HepG2 (cell line): ENCODE measurements around the gene FXYD4. TPM values are rescaled to one million over a fixed set of nuclear protein-coding genes. Genes with fewer than 3 reads are reported as not detected.

Experiments used
- CERS6 ChIP-seq: sonication (generic); formaldehyde crosslinking; IDR thresholded peaks from 2 replicates; pipeline ENCODE4 v1.5.0; 2020; ENCODE audit warnings: missing genetic modification reagents
- CREB3 ChIP-seq: sonication (generic); formaldehyde crosslinking; IDR thresholded peaks from 2 replicates; pipeline ENCODE4 v1.5.0; 2020; ENCODE audit warnings: missing genetic modification reagents
- DNMT1 ChIP-seq: sonication (generic); formaldehyde crosslinking; IDR thresholded peaks from 2 replicates; pipeline ENCODE4 v1.5.1; 2020; ENCODE audit warnings: mild to moderate bottlenecking, missing genetic modification reagents
- E2F2 ChIP-seq: sonication (generic); formaldehyde crosslinking; IDR thresholded peaks from 2 replicates; pipeline ENCODE4 v1.4.0; 2020; ENCODE audit warnings: missing genetic modification reagents, borderline replicate concordance
- FOXP1 ChIP-seq, 2 experiments: fragments of 450-650 bp in 1 of 2; IDR thresholded peaks; 2 replicates each; pipeline ENCODE4 v1.6.1; 2017 to 2018; ENCODE audit warnings: antibody characterized with exemption in 1 of 2
- MED1 ChIP-seq: sonication (generic); formaldehyde crosslinking; IDR thresholded peaks from 2 replicates; pipeline ENCODE4 v1.4.0; 2020; ENCODE audit warnings: missing genetic modification reagents
- MYNN ChIP-seq: sonication (generic); formaldehyde crosslinking; IDR thresholded peaks from 2 replicates; pipeline ENCODE4 v1.4.0; 2020; ENCODE audit warnings: mild to moderate bottlenecking, low read depth, missing genetic modification reagents
- NFE2L2 ChIP-seq: fragments of 150-350 bp; IDR thresholded peaks from 2 replicates; pipeline ENCODE4 v1.6.1; 2014; ENCODE audit warnings: low read length
- PHB2 ChIP-seq: fragments of 450-650 bp; IDR thresholded peaks from 2 replicates; pipeline ENCODE4 v1.6.1; 2018; ENCODE audit not compliant: partially characterized antibody
- POLR2G ChIP-seq: fragments of 200-400 bp; formaldehyde crosslinking; IDR thresholded peaks from 2 replicates; pipeline ENCODE4 v1.6.1; 2018; ENCODE audit warnings: mild to moderate bottlenecking, low read depth, low read length, moderate library complexity
- SAFB2 ChIP-seq: sonication (generic); formaldehyde crosslinking; IDR thresholded peaks from 2 replicates; pipeline ENCODE4 v1.5.1; 2020; ENCODE audit warnings: missing genetic modification reagents, low read depth, mild to moderate bottlenecking, borderline replicate concordance
- SP5 ChIP-seq: IDR thresholded peaks from 2 replicates; pipeline ENCODE4 v1.6.1; 2016; ENCODE audit warnings: low read depth, borderline replicate concordance
- TARDBP ChIP-seq: sonication (generic); formaldehyde crosslinking; IDR thresholded peaks from 2 replicates; pipeline ENCODE4 v1.8.0; 2022; ENCODE audit warnings: mild to moderate bottlenecking, missing genetic modification reagents
- YEATS4 ChIP-seq: sonication (generic); formaldehyde crosslinking; IDR thresholded peaks from 2 replicates; pipeline ENCODE4 v1.4.0; 2020; ENCODE audit warnings: missing genetic modification reagents, borderline replicate concordance
- ZNF317 ChIP-seq: sonication (generic); formaldehyde crosslinking; IDR thresholded peaks from 2 replicates; pipeline ENCODE4 v1.5.0; 2020; ENCODE audit warnings: mild to moderate bottlenecking, missing genetic modification reagents
- ZNF331 ChIP-seq: sonication (generic); formaldehyde crosslinking; IDR thresholded peaks from 2 replicates; pipeline ENCODE4 v1.4.0; 2020; ENCODE audit warnings: missing genetic modification reagents
- ZNF33A ChIP-seq: sonication (generic); formaldehyde crosslinking; IDR thresholded peaks from 2 replicates; pipeline ENCODE4 v1.5.1; 2020; ENCODE audit warnings: missing genetic modification reagents, mild to moderate bottlenecking, moderate library complexity, borderline replicate concordance
- ZNF547 ChIP-seq: sonication (generic); formaldehyde crosslinking; IDR thresholded peaks from 2 replicates; pipeline ENCODE4 v1.5.1; 2020; ENCODE audit warnings: mild to moderate bottlenecking, missing genetic modification reagents
- ZNF678 ChIP-seq: sonication (generic); formaldehyde crosslinking; IDR thresholded peaks from 2 replicates; pipeline ENCODE4 v1.4.0; 2020; ENCODE audit warnings: mild to moderate bottlenecking, missing genetic modification reagents
- ZNF740 ChIP-seq: sonication (generic); formaldehyde crosslinking; IDR thresholded peaks from 2 replicates; pipeline ENCODE4 v1.4.0; 2020; ENCODE audit warnings: missing genetic modification reagents
- ZNF770 ChIP-seq: sonication (generic); formaldehyde crosslinking; IDR thresholded peaks from 2 replicates; pipeline ENCODE4 v1.5.0; 2020; ENCODE audit warnings: mild to moderate bottlenecking, missing genetic modification reagents
- ZSCAN21 ChIP-seq: sonication (generic); formaldehyde crosslinking; IDR thresholded peaks from 2 replicates; pipeline ENCODE4 v1.8.0; 2022; ENCODE audit warnings: mild to moderate bottlenecking, missing genetic modification reagents, moderate library complexity, borderline replicate concordance
- ZSCAN9 ChIP-seq: IDR thresholded peaks from 2 replicates; pipeline ENCODE4 v1.6.1; 2016; ENCODE audit warnings: borderline replicate concordance
- polyA plus RNA-seq, 8 experiments: library from polyadenylated mRNA; depleted of rRNA in 3 of 8; stranded (reverse) in 7 of 8; unstranded in 1 of 8; fragments of >200 nt; fragmentation: Illumina TruSeq in 4 of 8; extraction: Trizol in 4 of 8; gene quantifications; 2 replicates each; pipeline versions ENCODE4 v1.2.1 to v1.2.3, GENCODE V29; 2011 to 2016; ENCODE audit warnings: low read depth in 4 of 8, missing spikeins in 1 of 8, mixed read lengths in 1 of 8; ENCODE audit not compliant: insufficient read depth in 1 of 8
- total RNA-seq, 5 experiments: library from RNA; depleted of rRNA; stranded (reverse); fragments of >200 nt; fragmentation: Illumina TruSeq; extraction: Trizol; gene quantifications; 2 replicates each; pipeline ENCODE4 v1.2.3, GENCODE V29; 2016; ENCODE audit warnings: low read depth in 1 of 5

The FXYD4 gene
- total and polyA plus RNA-seq, 2 of the 13 experiments (the other 11 are each of a cell fraction or from before 2014, with no cell fraction given): not detected

GRCh38 chr10:43420369-43421200 is 49.1 kb downstream of the FXYD4 start (continued):
- TF ChIP-seq E2F2 (CRISPR knock-in tag) (peak; percentile 86; the same call in 1 of the 2 replicates), DNMT1 (CRISPR knock-in tag) (0 out of 2 replicates have a peak, but pooled peaks have one; percentile 28), SAFB2 (CRISPR knock-in tag) (peak; percentile 51), FOXP1 (IDR thresholded peaks at IDR 0.05) (no peak), FOXP1 (CRISPR knock-in tag; IDR thresholded peaks at IDR 0.05) (peak; percentile 76), MED1 (CRISPR knock-in tag) (peak; percentile 98), NFE2L2 (0 out of 2 replicates have a peak, but pooled peaks have one; percentile 31), YEATS4 (CRISPR knock-in tag) (peak; percentile 96; the same call in 1 of the 2 replicates), ZNF547 (CRISPR knock-in tag) (peak; percentile 93), ZNF770 (CRISPR knock-in tag) (peak; percentile 58; the same call in 1 of the 2 replicates), PHB2 (no peak), POLR2G (peak; percentile 88), CREB3 (peak; percentile 84; the same call in 1 of the 2 replicates), TARDBP (CRISPR knock-in tag) (peak; percentile 97), ZNF317 (CRISPR knock-in tag) (peak; percentile 92), CERS6 (CRISPR knock-in tag) (peak; percentile 91), SP5 (CRISPR knock-in tag) (peak; percentile 84), ZSCAN9 (CRISPR knock-in tag) (peak; percentile 96), MYNN (peak; percentile 91; the same call in 1 of the 2 replicates), ZNF740 (CRISPR knock-in tag) (peak; percentile 75), ZNF331 (CRISPR knock-in tag) (peak; percentile 98), ZNF33A (CRISPR knock-in tag) (no peak), ZNF678 (CRISPR knock-in tag) (peak; percentile 98), ZSCAN21 (peak; percentile 99)
